Liver (tissue), 9 donors: ENCODE results near the gene TMEM154. TPM values are rescaled to one million over a fixed set of nuclear protein-coding genes. Genes with fewer than 3 reads are reported as not detected.

Source experiments
- DNase-seq: peaks from one replicate; pipeline ENCODE4 v3.0.0-alpha.2; 2017; ENCODE audit warnings: low spot score
- H3K27ac ChIP-seq, 2 donors: one replicate each; pipeline ENCODE4 v1.7.0; 2013; ENCODE audit warnings: inconsistent platforms in 2 of 2, low read length in 2 of 2, control low read depth in 1 of 2, low read depth in 1 of 2, mild to moderate bottlenecking in 1 of 2
- H3K27me3 ChIP-seq, 4 donors: one replicate each; pipeline versions ENCODE4 v1.6.1 to v1.7.0; 2013; ENCODE audit warnings: low read length in 3 of 4, inconsistent platforms in 1 of 4, mild to moderate bottlenecking in 1 of 4, moderate library complexity in 1 of 4; ENCODE audit not compliant: control insufficient read depth in 4 of 4, insufficient read depth in 4 of 4
- H3K36me3 ChIP-seq, 4 donors: one replicate each; pipeline versions ENCODE4 v1.6.1 to v1.7.0; 2013; ENCODE audit warnings: low read length in 3 of 4, mild to moderate bottlenecking in 3 of 4, low read depth in 1 of 4, moderate library complexity in 1 of 4; ENCODE audit not compliant: control insufficient read depth in 4 of 4, insufficient read depth in 3 of 4
- H3K4me1 ChIP-seq, 4 donors: one replicate each; pipeline versions ENCODE4 v1.6.1 to v1.7.0; 2013; ENCODE audit warnings: low read length in 3 of 4, mild to moderate bottlenecking in 3 of 4, moderate library complexity in 1 of 4; ENCODE audit not compliant: control insufficient read depth in 4 of 4, insufficient read depth in 4 of 4
- H3K4me3 ChIP-seq, 3 donors: one replicate each; pipeline versions ENCODE4 v1.6.1 to v1.7.0; 2013; ENCODE audit warnings: low read length in 3 of 3, control low read depth in 1 of 3, low read depth in 1 of 3, mild to moderate bottlenecking in 1 of 3
- H3K9ac ChIP-seq, 2 donors: one replicate each; pipeline ENCODE4 v1.7.0; 2013; ENCODE audit warnings: low read length in 2 of 2, mild to moderate bottlenecking in 2 of 2, moderate library complexity in 2 of 2, control low read depth in 1 of 2, low read depth in 1 of 2
- H3K9me3 ChIP-seq, 4 donors: one replicate each; pipeline versions ENCODE4 v1.6.1 to v1.7.0; 2013; ENCODE audit warnings: low read length in 3 of 4; ENCODE audit not compliant: control insufficient read depth in 4 of 4
- FOXA2 ChIP-seq: IDR thresholded peaks from 2 replicates; pipeline ENCODE4 v1.6.1; 2016; ENCODE audit warnings: antibody characterized with exemption
- GABPA ChIP-seq, 2 donors: IDR thresholded peaks in 1 of 2; conservative IDR thresholded peaks in 1 of 2; 2 replicates each; pipeline ENCODE4 v1.6.1; 2016; ENCODE audit warnings: antibody characterized with exemption in 2 of 2, mild to moderate bottlenecking in 1 of 2, moderate library complexity in 1 of 2
- HNF4G ChIP-seq: IDR thresholded peaks from 2 replicates; pipeline ENCODE4 v1.6.1; 2016; ENCODE audit warnings: antibody characterized with exemption
- NR2F2 ChIP-seq: IDR thresholded peaks from 2 replicates; pipeline ENCODE4 v1.6.1; 2016; ENCODE audit warnings: antibody characterized with exemption
- RXRA ChIP-seq, 2 donors: IDR thresholded peaks; 2 replicates each; pipeline ENCODE4 v1.6.1; 2017 to 2018; ENCODE audit warnings: antibody characterized with exemption in 2 of 2, mild to moderate bottlenecking in 1 of 2
- SP1 ChIP-seq: IDR thresholded peaks from 2 replicates; pipeline ENCODE4 v1.6.1; 2018; ENCODE audit warnings: antibody characterized with exemption, mild to moderate bottlenecking
- YY1 ChIP-seq: IDR thresholded peaks from 2 replicates; pipeline ENCODE4 v1.6.1; 2016; ENCODE audit warnings: antibody characterized with exemption, mild to moderate bottlenecking
- WGBS: extraction: QIAGEN DNeasy Blood & Tissue Kit; methylation state at CpG from one replicate; pipeline ENCODE4 v1.1.7; 2013; 5-methylcytosine and 5-hydroxymethylcytosine counted together
- polyA plus RNA-seq, 2 donors: library from polyadenylated mRNA; stranded (reverse) in 1 of 2; unstranded in 1 of 2; fragments of 200-250 nt in 1 of 2; fragments of >200 nt in 1 of 2; fragmentation: Nextera tagmentation in 1 of 2; extraction: Ambion mirVana in 1 of 2; gene quantifications; one replicate each; pipeline versions ENCODE4 v1.2.1 to v1.2.3, GENCODE V29; 2013 to 2015
- total RNA-seq, 2 donors: library from RNA; depleted of rRNA; stranded (reverse); fragments of >200 nt; gene quantifications; one replicate each; pipeline ENCODE4 v1.2.3, GENCODE V29; 2014
- TF ChIP-seq, protein P1 (sequence below): IDR thresholded peaks from 2 replicates; pipeline ENCODE4 v1.6.1; 2016; ENCODE audit warnings: antibody characterized with exemption
- TF ChIP-seq, protein P2 (sequence below): IDR thresholded peaks from 2 replicates; pipeline ENCODE4 v1.6.1; 2016; ENCODE audit warnings: antibody characterized with exemption, mild to moderate bottlenecking
- donor health status: healthy.
- donor health status: healthy.
- donor health status: healthy.
- donor health status: healthy.
- donor health status: healthy.

TMEM154 gene
- total and polyA plus RNA-seq, 4 donors, result 0.32 to 4.4 (median 2.3) TPM

DNA sequence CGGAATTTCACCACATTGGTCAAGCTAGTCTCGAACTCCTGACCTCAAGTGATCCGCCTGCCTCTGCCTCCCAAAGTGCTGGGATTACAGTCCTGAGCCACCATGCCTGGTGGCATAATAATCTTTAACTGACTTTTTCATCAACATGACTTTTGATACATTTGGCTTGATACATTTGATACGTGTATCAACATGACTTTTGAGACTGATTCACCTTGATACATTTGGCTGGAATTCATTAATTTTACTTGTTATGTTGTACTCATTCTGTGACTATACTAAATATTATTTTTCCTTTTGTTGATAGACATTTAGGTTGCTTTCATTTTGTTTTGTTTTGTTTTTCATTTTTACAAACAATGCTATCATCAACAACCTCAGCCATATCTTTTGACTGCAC, 6.3 kb downstream of the TMEM154 start:
- Histone ChIP-seq H3K36me3 (no peaks in the 10 kb centered on the region), H3K4me3 (no peak overlapping the region), H3K9ac (no peak overlapping the region), H3K27ac (no peak overlapping the region), H3K4me1 (peaks cover 0 to 19% (median 15%) of the 10 kb centered on the region in 4 donors), H3K9me3 (no peaks in the 10 kb centered on the region), H3K27me3 (no peaks in the 10 kb centered on the region)
- WGBS, result 59% methylated on average over 4 of the region's 4 CpGs
- TF ChIP-seq GABPA (IDR thresholded peaks at IDR 0.05 in 1 of 2, conservative IDR thresholded peaks at IDR 0.05 in 1 of 2) (no peak), RXRA (IDR thresholded peaks at IDR 0.05) (peak in 1 of 2 donors; percentile 13)
- TF ChIP-seq, protein P1, sequence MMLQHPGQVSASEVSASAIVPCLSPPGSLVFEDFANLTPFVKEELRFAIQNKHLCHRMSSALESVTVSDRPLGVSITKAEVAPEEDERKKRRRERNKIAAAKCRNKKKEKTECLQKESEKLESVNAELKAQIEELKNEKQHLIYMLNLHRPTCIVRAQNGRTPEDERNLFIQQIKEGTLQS, result no peak
- DNase-seq, result no peak

DNA sequence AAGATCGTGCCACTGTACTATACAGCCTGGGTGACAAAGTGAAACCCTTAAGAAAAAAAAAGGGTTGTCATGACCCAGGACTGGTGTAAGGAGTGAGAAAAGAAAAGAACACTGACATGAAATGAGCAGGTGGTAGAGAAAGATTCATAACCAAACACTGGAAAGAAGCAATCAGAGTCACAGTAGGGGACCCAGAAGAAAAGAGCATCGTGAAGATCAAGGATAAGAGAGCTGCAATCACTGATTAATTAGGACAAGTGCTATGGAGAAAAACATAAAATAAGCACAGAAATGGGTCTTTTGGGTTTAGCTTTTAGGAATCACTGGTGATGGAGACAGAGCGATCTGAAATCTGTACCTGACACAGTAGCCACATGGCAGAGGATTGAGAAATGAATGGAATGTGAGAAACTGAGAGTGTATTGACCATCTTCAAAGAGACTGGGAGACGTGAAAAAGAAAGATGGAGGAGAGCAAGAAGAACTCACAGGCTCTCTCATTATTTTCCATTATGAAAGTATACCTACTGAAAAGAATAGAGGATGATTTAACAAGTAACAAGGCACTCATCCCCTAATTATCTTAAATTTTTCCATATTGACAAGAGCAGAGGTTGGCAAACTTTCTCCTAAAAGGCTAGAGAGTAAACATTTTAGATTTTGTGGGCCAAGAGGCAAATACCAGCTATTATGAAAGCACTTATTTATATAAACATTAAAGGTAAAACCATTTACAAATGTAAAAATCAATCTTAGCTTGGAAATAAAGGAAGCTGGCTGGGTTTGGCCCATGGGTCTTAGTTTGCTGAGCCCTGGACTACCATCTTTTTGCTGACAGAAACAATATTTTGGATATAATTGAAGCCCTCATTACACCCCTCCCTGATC, 7.3 kb downstream of the TMEM154 start:
- H3K4me3 ChIP-seq, result no peak overlapping the region
- H3K36me3 ChIP-seq, result no peaks in the 10 kb centered on the region
- no peak overlapping the region for H3K9ac ChIP-seq
- no peak for TF ChIP-seq NR2F2
- no peak for TF ChIP-seq SP1
- TF ChIP-seq, protein P2, sequence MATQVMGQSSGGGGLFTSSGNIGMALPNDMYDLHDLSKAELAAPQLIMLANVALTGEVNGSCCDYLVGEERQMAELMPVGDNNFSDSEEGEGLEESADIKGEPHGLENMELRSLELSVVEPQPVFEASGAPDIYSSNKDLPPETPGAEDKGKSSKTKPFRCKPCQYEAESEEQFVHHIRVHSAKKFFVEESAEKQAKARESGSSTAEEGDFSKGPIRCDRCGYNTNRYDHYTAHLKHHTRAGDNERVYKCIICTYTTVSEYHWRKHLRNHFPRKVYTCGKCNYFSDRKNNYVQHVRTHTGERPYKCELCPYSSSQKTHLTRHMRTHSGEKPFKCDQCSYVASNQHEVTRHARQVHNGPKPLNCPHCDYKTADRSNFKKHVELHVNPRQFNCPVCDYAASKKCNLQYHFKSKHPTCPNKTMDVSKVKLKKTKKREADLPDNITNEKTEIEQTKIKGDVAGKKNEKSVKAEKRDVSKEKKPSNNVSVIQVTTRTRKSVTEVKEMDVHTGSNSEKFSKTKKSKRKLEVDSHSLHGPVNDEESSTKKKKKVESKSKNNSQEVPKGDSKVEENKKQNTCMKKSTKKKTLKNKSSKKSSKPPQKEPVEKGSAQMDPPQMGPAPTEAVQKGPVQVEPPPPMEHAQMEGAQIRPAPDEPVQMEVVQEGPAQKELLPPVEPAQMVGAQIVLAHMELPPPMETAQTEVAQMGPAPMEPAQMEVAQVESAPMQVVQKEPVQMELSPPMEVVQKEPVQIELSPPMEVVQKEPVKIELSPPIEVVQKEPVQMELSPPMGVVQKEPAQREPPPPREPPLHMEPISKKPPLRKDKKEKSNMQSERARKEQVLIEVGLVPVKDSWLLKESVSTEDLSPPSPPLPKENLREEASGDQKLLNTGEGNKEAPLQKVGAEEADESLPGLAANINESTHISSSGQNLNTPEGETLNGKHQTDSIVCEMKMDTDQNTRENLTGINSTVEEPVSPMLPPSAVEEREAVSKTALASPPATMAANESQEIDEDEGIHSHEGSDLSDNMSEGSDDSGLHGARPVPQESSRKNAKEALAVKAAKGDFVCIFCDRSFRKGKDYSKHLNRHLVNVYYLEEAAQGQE, result no peak
- TF ChIP-seq FOXA2, result peak; percentile 36
- peak; percentile 28 for TF ChIP-seq YY1
- no peak overlapping the region for H3K27ac ChIP-seq
- peaks cover 0 to 19% (median 15%) of the 10 kb centered on the region in 4 donors for H3K4me1 ChIP-seq
- DNase-seq, result no peak
- H3K9me3 ChIP-seq, result no peaks in the 10 kb centered on the region
- no peaks in the 10 kb centered on the region for H3K27me3 ChIP-seq
- 62% methylated on average over 4 of the region's 4 CpGs for WGBS

DNA sequence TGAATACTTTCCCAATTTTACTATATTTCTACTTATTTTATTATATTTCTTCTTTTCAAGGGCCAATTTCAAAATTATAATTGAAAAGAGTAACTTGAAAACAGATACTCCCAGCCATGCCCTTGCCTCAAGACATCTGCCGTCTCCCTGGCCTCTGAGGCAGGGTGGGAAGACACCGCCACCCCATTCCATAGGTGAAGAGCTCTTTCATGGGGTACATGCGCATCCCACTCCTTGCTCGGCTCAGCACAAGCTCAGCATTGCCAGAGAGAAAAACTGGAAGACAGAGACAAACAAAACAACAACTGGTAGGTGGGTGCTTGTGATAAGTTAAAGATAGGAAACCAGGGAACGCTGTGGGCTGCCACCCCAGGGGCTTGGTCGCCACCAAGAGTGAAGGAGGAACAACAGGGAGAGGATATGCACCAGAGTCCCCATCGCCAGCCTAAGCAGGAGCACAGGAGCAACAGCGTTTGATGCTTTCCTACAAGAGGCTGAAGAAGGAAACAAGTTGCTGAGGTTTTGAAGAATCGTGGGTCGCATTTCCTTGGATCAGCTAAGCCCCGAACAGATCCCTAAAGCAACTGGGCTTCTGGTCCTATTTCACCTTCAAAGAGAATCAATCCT, 11.3 kb downstream of the TMEM154 start:
- no peak for DNase-seq
- Histone ChIP-seq H3K4me3 (no peak overlapping the region), H3K27ac (no peak overlapping the region), H3K4me1 (peaks cover 0 to 12% (median 9%) of the 10 kb centered on the region in 4 donors), H3K9ac (no peak overlapping the region), H3K36me3 (no peaks in the 10 kb centered on the region), H3K27me3 (no peaks in the 10 kb centered on the region), H3K9me3 (no peaks in the 10 kb centered on the region)
- TF ChIP-seq HNF4G, result no peak
- no peak for TF ChIP-seq YY1
- TF ChIP-seq FOXA2, result no peak
- no peak for TF ChIP-seq GABPA (IDR thresholded peaks at IDR 0.05 in 1 of 2, conservative IDR thresholded peaks at IDR 0.05 in 1 of 2)
- no peak for TF ChIP-seq SP1
- 85% methylated on average over 11 of the region's 11 CpGs for WGBS
